HEK293T (cell line): ENCODE measurements around the gene SCARB2.

Source experiments
- CTCF ChIA-PET: fragments of 350-600 bp; formaldehyde crosslinking; extraction: SDS; loops from one replicate; lab custom pipeline; 2021; ENCODE audit warnings: antibody characterized with exemption, inconsistent platforms; lab: Yijun Ruan, JAX
- POLR2A ChIA-PET: fragments of 350-600 bp; formaldehyde crosslinking; extraction: SDS; loops from one replicate; lab custom pipeline; 2020; ENCODE audit warnings: antibody characterized with exemption, inconsistent platforms; lab: Yijun Ruan, JAX
- DNase-seq: peaks from one replicate; pipeline ENCODE4 v3.0.0; 2012; ENCODE audit warnings: mixed read lengths; ENCODE audit errors: extremely low spot score
- ARNT ChIP-seq: fragments of 450-650 bp; IDR thresholded peaks from 2 replicates; pipeline ENCODE4 v1.6.1; 2017; ENCODE audit warnings: mild to moderate bottlenecking
- BHLHE40 ChIP-seq: fragments of 450-650 bp; IDR thresholded peaks from 2 replicates; pipeline ENCODE4 v1.6.1; 2016; ENCODE audit warnings: mild to moderate bottlenecking, moderate library complexity, borderline replicate concordance
- CTBP1 ChIP-seq: fragments of 450-650 bp; IDR thresholded peaks from 2 replicates; pipeline ENCODE4 v1.6.1; 2016; ENCODE audit warnings: borderline replicate concordance
- ELF4 ChIP-seq: fragments of 450-650 bp; IDR thresholded peaks from 2 replicates; pipeline ENCODE4 v1.6.1; 2017; ENCODE audit warnings: antibody characterized with exemption
- FOXA1 ChIP-seq: fragments of 450-650 bp; IDR thresholded peaks from 2 replicates; pipeline ENCODE4 v1.6.1; 2016; ENCODE audit warnings: mild to moderate bottlenecking
- FOXK2 ChIP-seq: fragments of 450-650 bp; IDR thresholded peaks from 2 replicates; pipeline ENCODE4 v1.6.1; 2016; ENCODE audit warnings: mild to moderate bottlenecking
- FOXM1 ChIP-seq: fragments of 450-650 bp; IDR thresholded peaks from 2 replicates; pipeline ENCODE4 v1.6.1; 2017; ENCODE audit warnings: mild to moderate bottlenecking, borderline replicate concordance
- HDGF ChIP-seq: fragments of 450-650 bp; IDR thresholded peaks from 2 replicates; pipeline ENCODE4 v1.6.1; 2017; ENCODE audit warnings: antibody characterized with exemption, borderline replicate concordance
- L3MBTL2 ChIP-seq: fragments of 450-650 bp; conservative IDR thresholded peaks from 2 replicates; pipeline ENCODE4 v1.6.1; 2016; ENCODE audit warnings: mild to moderate bottlenecking
- LEF1 ChIP-seq: fragments of 450-650 bp; IDR thresholded peaks from 2 replicates; pipeline ENCODE4 v1.6.1; 2017; ENCODE audit warnings: mild to moderate bottlenecking, borderline replicate concordance
- NFRKB ChIP-seq: fragments of 450-650 bp; IDR thresholded peaks from 2 replicates; pipeline ENCODE4 v1.6.1; 2016; ENCODE audit warnings: mild to moderate bottlenecking, moderate library complexity
- PKNOX1 ChIP-seq: fragments of 450-650 bp; IDR thresholded peaks from 2 replicates; pipeline ENCODE4 v1.6.1; 2016
- SP1 ChIP-seq: fragments of 450-650 bp; IDR thresholded peaks from 2 replicates; pipeline ENCODE4 v1.6.1; 2017
- SUZ12 ChIP-seq: fragments of 450-650 bp; IDR thresholded peaks from 2 replicates; pipeline ENCODE4 v1.6.1; 2016; ENCODE audit warnings: mild to moderate bottlenecking
- TARDBP ChIP-seq: fragments of 450-650 bp; IDR thresholded peaks from 2 replicates; pipeline ENCODE4 v1.6.1; 2016
- ZNF384 ChIP-seq: fragments of 450-650 bp; IDR thresholded peaks from 2 replicates; pipeline ENCODE4 v1.6.1; 2016

The SCARB2 gene

GRCh38 chr4:76233529-76233928 is 19.9 kb upstream of the SCARB2 start:
- ChIA-PET CTCF (no interaction called here), POLR2A (no interaction called here)
- no peak for DNase-seq
- no peak for TF ChIP-seq NFRKB
- no peak for TF ChIP-seq L3MBTL2
- TF ChIP-seq FOXK2, result no peak
- TF ChIP-seq BHLHE40, result no peak
- TF ChIP-seq PKNOX1, result no peak

GRCh38 chr4:76233083-76233482 is 19.5 kb upstream of the SCARB2 start:
- no peak for DNase-seq
- TF ChIP-seq TARDBP, result no peak
- ChIA-PET POLR2A (no interaction called here), CTCF (no interaction called here)

GRCh38 chr4:76232681-76233080 is 19.1 kb upstream of the SCARB2 start:
- ChIA-PET POLR2A (no interaction called here), CTCF (no interaction called here)
- no peak for DNase-seq
- no peak for TF ChIP-seq LEF1
- TF ChIP-seq FOXM1, result no peak
- no peak for TF ChIP-seq BHLHE40
- no peak for TF ChIP-seq FOXA1
- no peak for TF ChIP-seq SUZ12
- no peak for TF ChIP-seq PKNOX1
- no peak for TF ChIP-seq TARDBP
- no peak for TF ChIP-seq NFRKB
- TF ChIP-seq ZNF384, result no peak
- no peak for TF ChIP-seq ARNT
- no peak for TF ChIP-seq CTBP1
- TF ChIP-seq HDGF, result no peak
- TF ChIP-seq L3MBTL2, result no peak
- TF ChIP-seq SP1, result no peak
- no peak for TF ChIP-seq ELF4
- no peak for TF ChIP-seq FOXK2

- TF ChIP-seq ARNT (no peak), SP1 (no peak), FOXK2 (no peak), L3MBTL2 (no peak), PKNOX1 (no peak)
- POLR2A ChIA-PET, result no interaction called here
- DNase-seq, result no peak
- CTCF ChIA-PET, result no interaction called here
Observed at GRCh38 chr4:76226418-76226817, 12.8 kb upstream of the SCARB2 start.

- TF ChIP-seq ARNT, result no peak
- no peak for TF ChIP-seq LEF1
- no peak for TF ChIP-seq ZNF384
- no peak for TF ChIP-seq TARDBP
- TF ChIP-seq FOXK2, result no peak
- no peak for TF ChIP-seq NFRKB
- no peak for TF ChIP-seq L3MBTL2
- no peak for TF ChIP-seq PKNOX1
- no peak for TF ChIP-seq SUZ12
- TF ChIP-seq BHLHE40, result no peak
- TF ChIP-seq ELF4, result no peak
- no peak for TF ChIP-seq SP1
- TF ChIP-seq CTBP1, result no peak
- no peak for TF ChIP-seq FOXA1
- TF ChIP-seq HDGF, result no peak
- TF ChIP-seq FOXM1, result no peak
- ChIA-PET POLR2A (no interaction called here), CTCF (no interaction called here)
- DNase-seq, result no peak
Observed at GRCh38 chr4:76224171-76224570, 10.5 kb upstream of the SCARB2 start.

- DNase-seq, result no peak
- no peak for TF ChIP-seq ARNT
- no peak for TF ChIP-seq SUZ12
- no peak for TF ChIP-seq PKNOX1
- no peak for TF ChIP-seq LEF1
- TF ChIP-seq HDGF, result no peak
- TF ChIP-seq NFRKB, result no peak
- no peak for TF ChIP-seq ZNF384
- no peak for TF ChIP-seq FOXM1
- ChIA-PET POLR2A (no interaction called here), CTCF (no interaction called here)
Observed at GRCh38 chr4:76219299-76220055, 5.9 kb upstream of the SCARB2 start.
